Tibial artery (tissue), 4 donors: ENCODE results near the gene VPS13D.
A peak's percentile ranks its signal among the peaks of the same experiment; 100 is the strongest.

Experiments used
- DNase-seq, 2 donors: peaks; one replicate each; pipeline ENCODE4 v3.0.0-alpha.2; 2019
- H3K27ac ChIP-seq, 2 donors: fragments of 200-600 bp; sonication (generic) in 1 of 2; 1 replicate in 1 of 2; 2 replicates in 1 of 2; pipeline ENCODE4 v1.5.1; 2018 to 2019; ENCODE audit warnings: mild to moderate bottlenecking in 1 of 2
- H3K27me3 ChIP-seq, 2 donors: fragments of 200-600 bp; sonication (generic) in 1 of 2; one replicate each; pipeline versions ENCODE4 v1.5.1 to v1.6.0; 2016 to 2019
- H3K36me3 ChIP-seq, 3 donors: fragments of 200-600 bp; sonication (generic) in 2 of 3; one replicate each; pipeline ENCODE4 v1.5.1; 2016 to 2019; ENCODE audit warnings: mild to moderate bottlenecking in 2 of 3
- H3K4me1 ChIP-seq, 4 donors: fragments of 200-600 bp; sonication (generic) in 2 of 4; 1 replicate in 3 of 4; 2 replicates in 1 of 4; pipeline ENCODE4 v1.5.1; 2016 to 2019
- H3K4me3 ChIP-seq, 2 donors: fragments of 200-600 bp; sonication (generic) in 1 of 2; 1 replicate in 1 of 2; 2 replicates in 1 of 2; pipeline ENCODE4 v1.5.1; 2018 to 2019; ENCODE audit warnings: mild to moderate bottlenecking in 2 of 2
- H3K9me3 ChIP-seq, 3 donors: fragments of 200-600 bp; sonication (generic) in 1 of 3; one replicate each; pipeline ENCODE4 v1.5.1; 2016 to 2019
- CTCF ChIP-seq, 2 experiments: fragments of 200-600 bp in 1 of 2; fragments of 450-650 bp in 1 of 2; IDR thresholded peaks; one replicate each; pipeline ENCODE4 v1.5.1; 2017 to 2019; ENCODE audit warnings: antibody characterized with exemption in 2 of 2, mild to moderate bottlenecking in 1 of 2, moderate library complexity in 1 of 2
- intact Hi-C: fragments of 100-400 bp; cut with DNase I; formaldehyde crosslinking; loops from one replicate; pipeline ENCODE4 v1.15.0; 2023; ENCODE audit warnings: low total_unique reads

Gene VPS13D

DNA sequence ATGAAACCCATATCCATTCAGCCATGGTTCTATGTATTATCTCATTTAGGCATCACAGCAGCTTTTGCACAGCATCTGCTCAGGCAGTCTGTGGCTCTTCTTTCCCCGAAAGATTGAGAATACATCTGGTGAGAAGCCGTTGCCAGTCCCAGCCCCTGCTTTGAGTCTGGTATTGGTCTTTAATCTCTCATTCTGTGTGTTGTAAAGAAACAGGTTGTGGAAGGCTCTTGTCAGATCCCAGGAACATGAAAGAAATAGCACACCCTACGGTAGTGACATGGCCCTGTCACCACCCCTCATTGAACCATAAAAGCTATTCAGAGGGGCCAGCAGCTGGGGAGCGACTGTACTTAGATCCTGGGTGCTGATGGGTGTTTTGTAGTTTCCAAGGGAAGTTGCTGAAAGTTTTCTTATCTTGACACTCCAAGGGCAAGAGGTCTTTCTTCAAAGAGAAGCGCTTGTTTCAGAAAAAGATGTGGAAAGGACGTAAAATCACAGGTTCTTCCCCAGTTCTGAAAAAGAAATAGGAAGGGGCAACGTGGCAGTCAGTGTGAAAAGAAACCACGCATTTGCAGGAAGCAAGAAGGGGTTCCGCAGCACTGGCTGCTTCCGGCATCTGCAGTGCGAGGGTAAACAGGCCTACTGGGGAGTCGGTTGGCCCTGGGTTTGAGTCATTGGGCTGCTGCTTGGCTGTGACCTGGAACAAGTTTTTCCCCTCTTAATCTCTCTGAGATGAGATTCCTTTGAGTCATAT is 243.1 kb downstream of the VPS13D start:
- DNase-seq, result no peak
- TF ChIP-seq CTCF (IDR thresholded peaks at IDR 0.05), result no peak
- Histone ChIP-seq H3K4me1 (peaks cover 0 to 61% (median 51%) of the 10 kb centered on the region in 4 donors), H3K27ac (peak overlapping the region; percentile 71 to 75), H3K4me3 (no peak overlapping the region), H3K9me3 (no peaks in the 10 kb centered on the region), H3K36me3 (peaks cover 0 to 6% (median 0%) of the 10 kb centered on the region in 3 donors), H3K27me3 (no peaks in the 10 kb centered on the region)
- intact Hi-C loops, result no loop called here

- TF ChIP-seq CTCF (IDR thresholded peaks at IDR 0.05), result no peak
- Histone ChIP-seq H3K27ac (peak overlapping the region; percentile 71 to 75), H3K4me3 (no peak overlapping the region), H3K4me1 (peaks cover 0 to 69% (median 59%) of the 10 kb centered on the region in 4 donors), H3K9me3 (no peaks in the 10 kb centered on the region), H3K27me3 (no peaks in the 10 kb centered on the region), H3K36me3 (peaks cover 0 to under 1% (median 0%) of the 10 kb centered on the region in 3 donors)
- intact Hi-C loops, result no loop called here
- DNase-seq, result no peak
Observed at GRCh38 chr1:12473596-12474362, 243.9 kb downstream of the VPS13D start.

DNA sequence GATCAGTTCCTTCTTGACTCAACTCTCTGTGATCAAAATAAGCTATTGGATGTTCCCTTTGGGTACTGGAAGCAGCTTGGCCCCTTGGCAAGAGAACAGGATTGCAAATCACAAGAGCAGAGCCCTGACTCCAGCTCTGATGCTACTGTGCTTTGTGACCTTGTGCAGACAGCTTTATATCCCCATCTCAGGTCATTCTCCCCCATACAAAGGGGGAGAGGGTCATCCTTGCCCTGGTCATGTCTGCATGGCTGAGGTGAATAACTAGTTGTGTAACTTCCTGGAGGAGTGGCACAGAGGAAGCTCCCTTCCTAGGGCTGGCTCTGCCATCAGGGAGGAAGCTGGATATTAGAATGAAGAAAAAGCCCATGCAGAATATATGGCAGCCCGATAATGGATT is 245.3 kb downstream of the VPS13D start:
- H3K27ac ChIP-seq, result peak overlapping the region; percentile 71 to 75
- no peaks in the 10 kb centered on the region for H3K36me3 ChIP-seq
- no peak for DNase-seq
- intact Hi-C loops, result no loop called here
- H3K9me3 ChIP-seq, result no peaks in the 10 kb centered on the region
- H3K4me3 ChIP-seq, result no peak overlapping the region
- H3K27me3 ChIP-seq, result no peaks in the 10 kb centered on the region
- no peak for TF ChIP-seq CTCF (IDR thresholded peaks at IDR 0.05)
- H3K4me1 ChIP-seq, result peaks cover 0 to 68% (median 63%) of the 10 kb centered on the region in 4 donors

- intact Hi-C loops, result no loop called here
- H3K9me3 ChIP-seq, result no peaks in the 10 kb centered on the region
- peaks cover 0 to 70% (median 65%) of the 10 kb centered on the region in 4 donors for H3K4me1 ChIP-seq
- no peaks in the 10 kb centered on the region for H3K27me3 ChIP-seq
- no peaks in the 10 kb centered on the region for H3K36me3 ChIP-seq
- no peak overlapping the region for H3K4me3 ChIP-seq
- peak overlapping the region; percentile 71 to 75 for H3K27ac ChIP-seq
- no peak for TF ChIP-seq CTCF (IDR thresholded peaks at IDR 0.05)
- no peak for DNase-seq
Observed at GRCh38 chr1:12475530-12475934, 245.7 kb downstream of the VPS13D start.

DNA sequence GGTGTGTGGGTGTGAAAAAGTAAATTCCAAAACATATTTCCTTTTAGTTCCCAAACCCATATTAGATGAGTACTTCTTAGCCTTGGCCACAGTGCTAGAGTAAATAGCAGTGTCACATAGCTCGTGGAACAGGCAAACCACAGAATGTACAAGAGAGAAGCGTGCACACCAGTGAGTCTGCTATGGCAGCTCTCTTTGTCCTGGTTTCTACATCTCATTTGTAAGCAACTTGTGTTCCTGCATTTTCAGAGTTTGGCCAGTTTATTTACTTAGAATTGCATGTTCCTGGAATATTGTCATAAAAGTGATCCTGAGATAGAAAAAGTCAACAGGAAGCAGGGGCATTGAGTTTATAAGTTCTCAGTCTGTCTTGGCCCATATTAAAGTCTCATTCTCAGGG is 246.1 kb downstream of the VPS13D start:
- no peak for TF ChIP-seq CTCF (IDR thresholded peaks at IDR 0.05)
- H3K9me3 ChIP-seq, result no peaks in the 10 kb centered on the region
- H3K27me3 ChIP-seq, result no peaks in the 10 kb centered on the region
- H3K4me1 ChIP-seq, result peaks cover 0 to 74% (median 68%) of the 10 kb centered on the region in 4 donors
- peak in 1 of 2 donors; percentile 47 for DNase-seq
- intact Hi-C loops, result no loop called here
- H3K4me3 ChIP-seq, result no peak overlapping the region
- peak overlapping the region; percentile 71 to 75 for H3K27ac ChIP-seq
- no peaks in the 10 kb centered on the region for H3K36me3 ChIP-seq
